Measurements from ENCODE around the gene GSTA3.
A peak's percentile ranks its signal among the peaks of the same experiment; 100 is the strongest.

The GSTA3 gene

DNA sequence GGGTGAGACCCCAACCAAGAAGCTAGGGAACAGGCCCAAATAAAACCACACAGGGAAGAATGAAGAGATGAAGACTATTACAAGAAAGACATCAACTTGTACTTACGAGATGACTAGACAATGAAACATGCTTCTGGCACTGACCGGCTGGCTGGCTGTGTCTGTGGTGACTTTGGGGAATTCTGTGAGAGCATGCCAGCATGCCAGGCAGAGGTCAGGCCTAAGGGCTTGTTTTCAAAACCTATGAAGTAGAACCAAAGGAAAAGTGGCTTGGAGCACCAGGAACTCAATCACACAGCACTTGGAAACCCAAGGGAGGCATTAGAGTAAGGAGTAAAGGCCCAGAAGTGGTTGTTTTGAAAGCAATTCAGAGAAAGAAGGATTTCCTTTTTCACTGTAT lies 28.4 kb upstream of the GSTA3 start:
- DNase-seq (ENCODE audit: extremely low read depth, low read depth): no peak
- TF ChIP-seq, protein P1, sequence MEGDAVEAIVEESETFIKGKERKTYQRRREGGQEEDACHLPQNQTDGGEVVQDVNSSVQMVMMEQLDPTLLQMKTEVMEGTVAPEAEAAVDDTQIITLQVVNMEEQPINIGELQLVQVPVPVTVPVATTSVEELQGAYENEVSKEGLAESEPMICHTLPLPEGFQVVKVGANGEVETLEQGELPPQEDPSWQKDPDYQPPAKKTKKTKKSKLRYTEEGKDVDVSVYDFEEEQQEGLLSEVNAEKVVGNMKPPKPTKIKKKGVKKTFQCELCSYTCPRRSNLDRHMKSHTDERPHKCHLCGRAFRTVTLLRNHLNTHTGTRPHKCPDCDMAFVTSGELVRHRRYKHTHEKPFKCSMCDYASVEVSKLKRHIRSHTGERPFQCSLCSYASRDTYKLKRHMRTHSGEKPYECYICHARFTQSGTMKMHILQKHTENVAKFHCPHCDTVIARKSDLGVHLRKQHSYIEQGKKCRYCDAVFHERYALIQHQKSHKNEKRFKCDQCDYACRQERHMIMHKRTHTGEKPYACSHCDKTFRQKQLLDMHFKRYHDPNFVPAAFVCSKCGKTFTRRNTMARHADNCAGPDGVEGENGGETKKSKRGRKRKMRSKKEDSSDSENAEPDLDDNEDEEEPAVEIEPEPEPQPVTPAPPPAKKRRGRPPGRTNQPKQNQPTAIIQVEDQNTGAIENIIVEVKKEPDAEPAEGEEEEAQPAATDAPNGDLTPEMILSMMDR (IDR thresholded peaks at IDR 0.05; ENCODE audit: low read depth, low read length, missing control alignments): no peak
- H3K4me3 ChIP-seq (replicated peaks; ENCODE audit: low read depth, low read length): no peak overlapping the region

DNA sequence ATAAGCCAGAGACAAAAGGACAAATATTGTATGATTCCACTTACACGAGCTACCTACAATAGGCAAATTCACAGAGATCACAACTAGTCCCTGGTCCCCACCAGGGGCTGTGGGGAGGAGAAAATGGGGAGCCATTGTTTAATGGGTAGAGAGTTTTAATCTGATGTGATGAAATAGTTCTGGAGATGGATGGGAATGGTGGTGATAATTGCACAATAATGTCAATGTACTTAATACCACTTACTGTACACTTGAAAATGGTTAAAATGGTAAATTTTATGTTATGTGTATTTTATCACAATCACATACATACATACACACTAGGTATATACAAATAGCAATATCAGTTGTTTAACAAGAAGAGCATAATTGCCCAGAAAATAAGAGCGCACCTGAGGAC lies 24.3 kb upstream of the GSTA3 start:
- no peak overlapping the region for H3K4me3 ChIP-seq (replicated peaks; ENCODE audit: low read depth, low read length)
- TF ChIP-seq, protein P1 (IDR thresholded peaks at IDR 0.05; ENCODE audit: low read depth, low read length, missing control alignments): no peak
- DNase-seq (ENCODE audit: extremely low read depth, low read depth): no peak

DNA sequence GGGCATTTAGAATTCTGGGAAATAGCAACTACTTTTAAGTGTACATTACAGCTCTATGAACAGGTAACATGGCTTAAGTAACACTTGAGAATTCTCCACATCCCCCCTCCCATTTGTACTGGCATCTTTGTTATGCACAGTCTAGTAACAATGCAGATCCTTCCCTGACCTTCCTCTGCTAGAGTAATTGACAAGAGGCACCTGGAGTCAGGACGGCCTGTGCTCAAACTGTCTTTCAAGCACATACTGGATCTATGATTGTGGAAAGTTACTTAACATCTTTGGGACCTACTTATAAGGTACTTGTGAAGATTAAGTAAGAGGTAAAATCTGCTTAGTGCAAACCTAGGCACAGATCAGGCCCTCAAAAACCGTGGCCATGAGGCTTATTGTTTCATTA lies 21.9 kb upstream of the GSTA3 start:
- DNase-seq (ENCODE audit: extremely low read depth, low read depth): no peak
- H3K4me3 ChIP-seq (replicated peaks; ENCODE audit: low read depth, low read length): no peak overlapping the region
- TF ChIP-seq, protein P1 (IDR thresholded peaks at IDR 0.05; ENCODE audit: low read depth, low read length, missing control alignments): no peak

DNA sequence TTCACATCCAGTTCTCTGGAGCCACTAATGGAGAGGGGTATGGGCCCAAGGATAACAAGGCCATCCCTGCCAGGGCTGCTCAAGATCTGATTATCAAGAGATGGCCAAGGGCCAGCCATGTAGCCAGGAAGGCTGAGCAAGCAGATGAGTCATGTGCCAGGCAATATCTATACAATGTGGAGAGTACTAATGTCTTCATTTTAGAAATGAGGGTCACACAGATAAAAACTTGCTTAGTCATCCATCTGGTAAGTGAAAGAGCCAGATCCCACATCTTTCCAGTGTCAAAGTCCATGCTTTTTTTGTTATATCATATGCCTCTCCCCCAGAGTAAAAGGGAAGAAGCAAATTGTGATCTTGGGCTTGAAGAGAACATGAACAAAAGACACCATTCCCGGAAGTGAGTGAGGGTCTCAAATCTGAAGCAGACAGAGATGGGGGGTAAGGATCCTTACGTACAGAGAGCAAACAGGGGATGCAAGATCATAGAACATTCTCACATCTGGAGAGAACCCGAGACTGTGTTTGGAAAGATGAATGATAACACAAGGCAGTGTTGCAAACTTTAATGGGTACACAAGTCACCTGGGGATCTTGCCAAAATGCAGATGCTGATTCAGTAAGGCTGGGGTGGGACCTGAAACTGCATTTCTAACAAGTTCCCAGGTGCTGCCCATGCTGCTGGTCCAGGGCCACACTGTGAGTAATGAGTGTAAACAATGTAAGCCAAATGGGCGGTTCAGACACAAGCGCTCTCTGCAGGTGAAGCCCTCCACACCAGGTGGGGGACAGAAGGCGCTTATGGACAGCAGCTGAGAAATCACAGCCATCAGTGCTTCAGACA lies 20.0 kb upstream of the GSTA3 start:
- TF ChIP-seq, protein P1 (IDR thresholded peaks at IDR 0.05; ENCODE audit: low read depth, low read length, missing control alignments): no peak
- DNase-seq (ENCODE audit: extremely low read depth, low read depth): peak; percentile 30

DNA sequence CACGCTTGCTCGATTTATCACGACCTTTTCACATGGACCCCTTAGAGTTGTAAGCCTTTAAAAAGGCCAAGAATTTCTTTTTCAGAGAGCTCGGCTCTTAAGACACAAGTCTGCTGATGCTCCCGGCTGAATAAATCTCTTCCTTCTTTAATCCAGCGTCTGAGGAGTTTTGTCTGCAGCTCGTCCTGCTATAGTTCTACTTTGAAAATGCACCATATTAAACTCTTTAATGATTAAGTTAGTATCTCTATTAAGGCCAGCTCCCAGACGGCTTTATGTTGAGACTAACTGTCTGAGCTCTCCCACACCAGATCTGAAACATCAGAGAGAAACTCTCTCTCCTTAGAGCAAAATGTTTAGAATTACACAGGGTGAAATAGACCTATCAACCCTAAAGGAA lies 18.0 kb upstream of the GSTA3 start:
- no peak overlapping the region for H3K4me3 ChIP-seq (replicated peaks; ENCODE audit: low read depth, low read length)
- TF ChIP-seq, protein P1 (IDR thresholded peaks at IDR 0.05; ENCODE audit: low read depth, low read length, missing control alignments): no peak
- DNase-seq (ENCODE audit: extremely low read depth, low read depth): no peak

More for the DNA sequence above, 20.0 kb upstream of the GSTA3 start:
- no peak overlapping the region for H3K4me3 ChIP-seq (replicated peaks; ENCODE audit: low read depth, low read length)

DNA sequence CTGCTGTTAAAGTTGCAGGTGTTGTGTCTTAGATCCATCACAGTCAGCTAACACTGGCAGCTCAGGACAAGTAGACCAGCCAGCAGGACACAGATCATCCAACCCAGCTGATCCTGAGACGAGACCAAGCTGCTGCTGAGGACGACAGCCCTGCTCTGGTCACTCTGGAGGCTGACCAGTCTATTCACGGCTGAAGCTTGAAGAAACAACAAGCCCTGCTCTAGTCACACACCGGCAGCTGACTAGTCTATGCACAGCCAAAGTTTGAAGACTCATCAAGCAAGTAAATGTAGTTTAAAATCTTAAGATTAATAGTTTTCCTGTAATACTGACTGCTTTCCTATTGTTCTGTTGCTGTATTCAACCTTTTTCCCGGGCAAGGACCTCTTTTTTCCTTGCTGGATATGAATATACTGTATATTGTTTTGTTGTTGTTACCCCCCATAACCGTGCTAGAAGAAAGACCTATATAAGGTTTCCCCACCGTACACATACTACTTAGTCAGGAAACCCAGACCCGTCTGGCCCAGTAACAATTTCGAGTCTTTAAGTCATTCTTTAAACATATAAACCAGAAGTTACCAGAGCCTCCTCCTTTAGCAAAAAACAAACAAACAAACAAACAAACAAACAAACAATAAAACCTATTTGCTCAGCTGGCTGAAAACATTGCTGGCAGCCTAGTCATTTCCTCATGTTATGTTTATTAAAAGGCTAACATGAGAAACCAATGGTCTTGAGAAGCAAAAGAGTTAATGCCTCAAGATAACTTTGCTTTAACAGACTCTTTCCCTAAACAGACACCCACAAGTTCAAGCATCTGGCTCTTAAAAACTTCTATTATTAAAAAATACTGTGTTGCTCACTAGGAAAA lies 16.7 kb upstream of the GSTA3 start:
- H3K4me3 ChIP-seq (replicated peaks; ENCODE audit: low read depth, low read length): no peak overlapping the region
- TF ChIP-seq, protein P1 (IDR thresholded peaks at IDR 0.05; ENCODE audit: low read depth, low read length, missing control alignments): no peak
- no peak for DNase-seq (ENCODE audit: extremely low read depth, low read depth)

All from HFF-Myc (cell line).